GM18526 (cell line): ENCODE measurements around the gene UGT1A9.

Source experiments
- POLR2A ChIP-seq: IDR thresholded peaks from 3 replicates; pipeline ENCODE4 v1.6.1; 2011; ENCODE audit not compliant: insufficient read length; ENCODE audit errors: extremely low read depth

Gene UGT1A9

DNA sequence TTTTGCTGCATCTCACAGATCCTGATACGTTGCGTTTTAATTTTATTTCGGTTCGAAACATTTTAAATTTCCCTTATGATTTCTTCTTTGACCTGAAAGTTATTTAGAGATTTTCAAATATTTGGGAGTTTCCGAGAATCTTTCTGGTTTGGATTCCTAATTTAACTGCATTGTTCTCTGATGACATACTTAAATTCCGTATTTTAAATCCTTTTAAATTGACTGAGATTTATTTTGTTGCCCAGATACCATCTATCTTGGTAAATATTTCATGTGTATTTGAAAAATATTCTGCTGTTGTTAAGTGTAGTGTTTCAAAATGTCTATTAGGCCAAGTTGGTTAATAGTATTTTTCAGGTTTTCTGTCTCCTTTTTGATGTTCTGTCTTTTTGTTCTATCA is 144.2 kb downstream of the UGT1A9 start:
- no peak for TF ChIP-seq POLR2A

- TF ChIP-seq POLR2A, result no peak
Measured at GRCh38 chr2:233816334-233816733, 144.6 kb downstream of the UGT1A9 start.

GRCh38 chr2:233816771-233817170 is 145.1 kb downstream of the UGT1A9 start:
- TF ChIP-seq POLR2A, result no peak

DNA sequence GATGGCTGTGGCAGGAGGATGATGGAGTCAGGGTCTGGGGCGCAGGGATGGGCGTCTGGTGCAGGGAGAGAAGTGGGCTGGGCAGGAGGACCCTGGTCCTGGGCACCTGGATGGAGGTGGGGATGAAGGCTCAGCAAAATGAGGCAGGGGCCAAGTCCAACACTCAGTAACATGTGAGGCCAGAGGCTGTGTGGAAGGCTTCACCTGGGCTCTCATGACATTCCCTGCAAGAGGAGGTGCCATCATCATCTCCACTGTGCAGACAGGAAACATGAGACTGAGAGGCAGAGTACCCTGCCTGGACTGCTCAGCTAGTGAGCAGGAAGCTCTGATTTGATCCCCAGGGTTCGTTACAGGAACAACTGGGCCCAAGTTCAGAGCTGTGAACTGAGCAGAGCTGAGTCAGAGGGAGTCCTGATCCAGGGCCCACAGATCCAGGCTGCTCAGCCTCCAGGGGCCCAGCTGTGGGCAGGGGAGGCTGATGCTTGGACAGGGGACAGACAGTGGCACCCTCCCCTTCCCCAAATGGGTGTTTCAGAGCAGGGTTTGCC is 145.7 kb downstream of the UGT1A9 start:
- TF ChIP-seq POLR2A, result no peak

DNA sequence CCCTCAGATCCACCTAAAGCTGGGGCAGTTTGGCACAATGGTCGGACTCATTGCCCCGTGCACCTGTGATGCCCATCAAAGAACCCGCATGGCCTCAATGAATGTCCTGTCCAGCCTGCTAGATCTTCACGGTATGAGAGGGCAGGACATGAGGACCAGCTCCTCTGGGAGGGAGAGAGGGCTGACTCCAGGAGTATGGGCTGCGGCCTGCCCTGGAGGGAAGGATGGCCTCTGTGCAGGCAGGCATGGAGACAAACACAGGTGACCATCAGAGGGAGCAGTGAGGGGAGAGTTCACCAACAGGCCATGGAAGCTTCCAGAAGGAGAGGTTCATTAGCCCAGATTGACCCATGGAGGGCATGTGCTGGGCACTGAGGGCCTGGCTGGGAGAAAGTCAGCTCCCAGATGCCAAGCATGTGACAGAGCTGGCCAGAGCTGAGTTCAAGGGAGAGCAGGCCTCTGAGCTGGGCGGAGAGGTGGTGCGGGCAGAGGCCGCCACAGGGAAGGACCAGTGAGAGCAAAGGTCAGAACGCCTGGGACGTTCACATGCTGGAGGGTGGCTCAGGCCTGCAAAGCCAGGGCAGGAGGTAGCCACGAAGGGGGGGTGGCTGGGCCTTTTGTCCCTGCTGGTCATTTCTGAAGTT is 146.4 kb downstream of the UGT1A9 start:
- no peak for TF ChIP-seq POLR2A

DNA sequence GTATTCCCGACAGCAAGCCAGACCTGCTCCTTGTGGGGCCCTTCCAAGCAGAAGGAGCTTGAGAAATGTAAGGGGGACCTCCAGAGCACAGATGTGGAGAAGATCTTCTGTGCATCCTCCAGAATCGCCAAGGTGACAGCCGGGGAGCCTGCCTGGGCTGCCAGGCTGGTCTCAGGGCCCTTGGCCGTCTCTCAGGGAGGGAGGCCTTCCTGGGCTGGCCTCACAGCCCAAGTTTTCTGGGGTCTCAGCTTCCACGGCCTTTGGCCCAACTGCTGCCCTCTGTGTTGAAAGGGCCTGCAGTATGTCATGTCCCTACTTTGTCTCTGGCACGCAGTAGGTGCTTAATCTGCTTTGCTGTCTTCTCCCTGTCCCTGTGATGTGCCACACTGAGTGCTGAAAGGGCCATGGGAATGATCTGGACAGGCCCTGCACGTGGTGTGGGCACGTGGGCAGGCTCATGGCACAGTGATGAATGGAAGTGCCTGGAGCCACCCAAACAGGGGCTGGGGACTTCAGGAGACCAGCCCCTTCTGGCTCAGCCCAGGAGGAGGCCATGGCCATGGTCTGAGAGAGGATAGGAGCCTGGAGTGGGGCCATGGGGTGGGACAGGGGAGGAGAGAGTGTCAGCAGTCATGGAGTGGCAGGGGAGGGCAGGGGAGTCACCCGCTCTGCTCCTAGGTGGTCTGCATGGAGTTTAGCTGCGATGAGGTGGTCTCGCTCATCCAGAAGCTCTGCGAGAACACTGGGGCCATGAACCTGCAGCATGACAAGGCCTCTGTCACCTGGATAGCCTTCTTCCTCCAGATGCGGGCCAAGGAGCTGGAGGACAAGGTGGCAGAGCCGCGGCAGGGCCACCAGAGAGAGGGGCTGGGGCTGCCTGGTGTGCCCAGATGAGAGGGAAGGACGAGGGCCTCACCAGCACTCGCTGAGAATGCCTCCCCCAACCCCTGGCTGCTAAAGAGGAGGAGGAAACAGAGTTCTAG is 147.2 kb downstream of the UGT1A9 start:
- no peak for TF ChIP-seq POLR2A

DNA sequence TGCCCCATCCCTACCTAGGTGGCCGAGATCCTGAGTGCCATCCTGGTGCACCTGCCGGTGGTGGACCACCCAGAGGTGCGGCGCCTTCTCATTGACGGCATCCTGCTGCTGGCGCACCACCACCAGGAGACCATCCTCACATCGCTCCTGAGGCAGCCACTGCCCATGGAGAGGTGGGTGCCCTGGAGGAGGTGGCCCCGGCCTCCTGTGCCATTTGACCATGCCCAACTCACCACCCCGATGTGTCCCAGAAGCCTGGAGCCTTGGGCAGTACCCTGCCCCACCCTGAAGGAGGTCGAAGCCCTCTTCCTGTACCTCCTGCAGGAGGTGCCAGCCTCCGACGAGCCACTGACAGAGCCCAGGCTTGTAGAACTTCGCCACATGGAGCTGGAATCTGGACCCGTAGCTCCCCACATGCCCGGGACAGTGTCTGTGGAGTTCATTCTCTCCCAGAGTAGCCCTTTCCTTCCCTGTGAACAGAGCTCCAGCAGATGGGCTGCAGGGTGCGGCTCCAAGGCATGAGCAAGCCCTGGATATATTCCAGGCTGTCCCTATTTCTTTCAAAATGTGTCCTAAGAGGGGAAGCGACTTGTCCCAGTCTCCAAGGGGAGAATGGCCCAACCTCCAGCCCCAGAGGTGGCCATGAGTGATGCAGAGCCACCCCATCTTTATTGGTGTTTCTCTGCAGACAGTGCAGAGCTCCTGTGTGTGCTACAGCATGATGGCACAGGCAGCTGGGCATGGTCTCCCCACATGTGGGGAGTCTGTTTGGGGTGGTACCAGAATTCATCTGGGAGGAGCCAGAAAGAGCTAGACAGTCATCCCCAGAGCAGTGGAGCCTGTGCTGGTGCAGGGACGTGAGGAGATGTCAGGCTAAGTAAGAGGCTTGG is 148.4 kb downstream of the UGT1A9 start:
- TF ChIP-seq POLR2A, result no peak

DNA sequence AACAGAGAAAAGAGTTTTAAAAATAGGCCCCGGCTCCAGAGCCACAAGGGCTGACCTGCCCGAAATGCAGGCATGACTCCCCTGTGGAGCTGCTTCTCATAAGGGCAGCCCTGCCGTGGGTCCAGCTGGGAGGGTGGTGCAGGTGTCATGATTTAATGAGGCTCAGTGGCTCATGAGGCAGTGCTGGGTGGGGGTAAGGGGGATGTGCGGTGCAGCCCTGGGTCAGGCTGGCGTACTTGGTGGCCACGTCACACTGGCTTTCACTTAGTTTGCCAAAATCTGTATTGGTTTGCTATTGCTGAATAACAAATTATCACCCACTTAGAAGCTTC is 149.0 kb downstream of the UGT1A9 start:
- TF ChIP-seq POLR2A, result no peak

DNA sequence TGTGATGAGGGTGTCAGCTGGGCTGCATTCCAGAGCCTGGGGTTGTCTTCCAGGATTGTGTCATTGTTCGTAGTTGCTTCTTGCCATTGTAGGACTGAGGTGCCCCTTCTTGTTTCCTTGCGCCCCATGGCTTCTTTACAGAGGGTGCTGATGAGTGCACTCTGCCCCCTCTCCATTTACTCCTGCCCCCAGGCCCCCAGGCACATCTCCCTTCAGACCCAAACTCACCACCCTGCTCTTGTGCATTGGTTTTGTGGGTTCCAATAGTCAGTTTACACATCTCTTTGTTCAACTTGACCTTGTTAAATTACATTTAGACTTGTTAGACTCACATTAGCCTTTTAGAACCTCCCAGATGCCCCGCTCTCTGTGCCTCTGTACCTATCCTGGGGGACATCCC is 149.5 kb downstream of the UGT1A9 start:
- TF ChIP-seq POLR2A, result no peak

GRCh38 chr2:233821709-233822100 is 150.0 kb downstream of the UGT1A9 start:
- TF ChIP-seq POLR2A, result no peak

- no peak for TF ChIP-seq POLR2A
Measured at GRCh38 chr2:233822101-233822771, 150.5 kb downstream of the UGT1A9 start.
